ENCODE data around the gene RANBP17. TPM values are rescaled to one million over a fixed set of nuclear protein-coding genes. Genes with fewer than 3 reads are reported as not detected.

Gene RANBP17
- total and polyA plus RNA-seq, 2 donors (not counting 1 experiment from before 2014, with no cell fraction given) = not detected

GRCh38 chr5:171306781-171307591, 445.2 kb downstream of the RANBP17 start:
- H3K27me3 Mint-ChIP-seq = peaks cover 61% of the 10 kb centered on the region
- H3K4me3 ChIP-seq (ENCODE audit: control extremely low read depth in 1 of 5, extremely low read depth in 1 of 5, insufficient read depth in 1 of 5, low read depth in 2 of 5, low read length in 4 of 5) = no peak overlapping the region
- no peak overlapping the region for H3K27ac ChIP-seq (ENCODE audit: low read length in 2 of 2)
- H3K4me2 ChIP-seq (replicated peaks; ENCODE audit: low read depth, low read length, poor library complexity, severe bottlenecking) = no peak overlapping the region
- ChIA-PET CTCF (no interaction called here), POLR2A (no interaction called here)
- 11% methylated on average over 4 of the region's 10 CpGs for WGBS (ENCODE audit: insufficient coverage)
- H3K79me2 ChIP-seq (ENCODE audit: control insufficient read depth, insufficient read depth, low read length) = no peaks in the 10 kb centered on the region
- H4K20me1 ChIP-seq (ENCODE audit: control insufficient read depth, insufficient read depth, low read length, poor library complexity, severe bottlenecking) = no peaks in the 10 kb centered on the region
- H3K27ac Mint-ChIP-seq = no peak overlapping the region
- H3K27me3 ChIP-seq (replicated peaks in 1 of 4; ENCODE audit: control extremely low read depth in 1 of 4, control insufficient read depth in 3 of 4, insufficient read depth in 4 of 4, low read length in 3 of 4) = peaks cover 0 to 64% (median 33%) of the 10 kb centered on the region in 4 experiments
- H3K9me3 Mint-ChIP-seq (ENCODE audit: insufficient read depth) = no peaks in the 10 kb centered on the region
- no peaks in the 10 kb centered on the region for H3K4me1 ChIP-seq (ENCODE audit: control insufficient read depth in 2 of 2, insufficient read depth in 2 of 2, low read length in 2 of 2)
- ATAC-seq (ENCODE audit: low read depth) = no peak
- TF ChIP-seq EZH2 (IDR thresholded peaks at IDR 0.05; ENCODE audit: borderline replicate concordance, insufficient read depth, low read depth, low read length, poor library complexity, severe bottlenecking) (no peak), CTCF (IDR thresholded peaks at IDR 0.05) (no peak)
- H3K9ac ChIP-seq (ENCODE audit: low read length) = no peak overlapping the region
- peaks cover 0 to 33% (median 0%) of the 10 kb centered on the region in 3 donors for H3K9me3 ChIP-seq (ENCODE audit: control extremely low read depth in 1 of 3, control insufficient read depth in 2 of 3, insufficient read depth in 1 of 3, low read length in 2 of 3)
- no peak overlapping the region for H3K4me3 Mint-ChIP-seq
- no peak overlapping the region for H2AFZ ChIP-seq (ENCODE audit: insufficient read depth, low read depth, low read length, poor library complexity, severe bottlenecking)
- intact Hi-C loops (cut with micrococcal nuclease) = no loop called here
- no peak for DNase-seq
- H3K36me3 ChIP-seq (replicated peaks in 1 of 2; ENCODE audit: control extremely low read depth in 1 of 2, control insufficient read depth in 1 of 2, extremely low read depth in 1 of 2, insufficient read depth in 2 of 2, low read length in 1 of 2) = no peaks in the 10 kb centered on the region
- H3K4me1 Mint-ChIP-seq = peaks cover 4% of the 10 kb centered on the region

GRCh38 chr5:171307789-171308452, 446.1 kb downstream of the RANBP17 start:
- Mint-ChIP-seq H3K27ac (no peak overlapping the region), H3K27me3 (peaks cover 60% of the 10 kb centered on the region), H3K4me1 (peaks cover 9% of the 10 kb centered on the region), H3K9me3 (ENCODE audit: insufficient read depth) (no peaks in the 10 kb centered on the region), H3K4me3 (no peak overlapping the region)
- no peak for DNase-seq
- H3K27ac ChIP-seq (ENCODE audit: low read length in 2 of 2) = no peak overlapping the region
- H4K20me1 ChIP-seq (ENCODE audit: control insufficient read depth, insufficient read depth, low read length, poor library complexity, severe bottlenecking) = no peaks in the 10 kb centered on the region
- no peaks in the 10 kb centered on the region for H3K36me3 ChIP-seq (replicated peaks in 1 of 2; ENCODE audit: control extremely low read depth in 1 of 2, control insufficient read depth in 1 of 2, extremely low read depth in 1 of 2, insufficient read depth in 2 of 2, low read length in 1 of 2)
- no peak overlapping the region for H3K4me3 ChIP-seq (ENCODE audit: control extremely low read depth in 1 of 5, extremely low read depth in 1 of 5, insufficient read depth in 1 of 5, low read depth in 2 of 5, low read length in 4 of 5)
- no peaks in the 10 kb centered on the region for H3K79me2 ChIP-seq (ENCODE audit: control insufficient read depth, insufficient read depth, low read length)
- H3K4me2 ChIP-seq (replicated peaks; ENCODE audit: low read depth, low read length, poor library complexity, severe bottlenecking) = no peak overlapping the region
- no peak for ATAC-seq (ENCODE audit: low read depth)
- H3K9ac ChIP-seq (ENCODE audit: low read length) = no peak overlapping the region
- ChIA-PET POLR2A (no interaction called here), CTCF (no interaction called here)
- peaks cover 0 to 39% (median 0%) of the 10 kb centered on the region in 3 donors for H3K9me3 ChIP-seq (ENCODE audit: control extremely low read depth in 1 of 3, control insufficient read depth in 2 of 3, insufficient read depth in 1 of 3, low read length in 2 of 3)
- intact Hi-C loops (cut with micrococcal nuclease) = no loop called here
- peaks cover 0 to 71% (median 38%) of the 10 kb centered on the region in 4 experiments for H3K27me3 ChIP-seq (replicated peaks in 1 of 4; ENCODE audit: control extremely low read depth in 1 of 4, control insufficient read depth in 3 of 4, insufficient read depth in 4 of 4, low read length in 3 of 4)
- peaks cover 9% of the 10 kb centered on the region in 2 donors for H3K4me1 ChIP-seq (ENCODE audit: control insufficient read depth in 2 of 2, insufficient read depth in 2 of 2, low read length in 2 of 2)
- TF ChIP-seq CTCF (IDR thresholded peaks at IDR 0.05) = no peak
- TF ChIP-seq EZH2 (IDR thresholded peaks at IDR 0.05; ENCODE audit: borderline replicate concordance, insufficient read depth, low read depth, low read length, poor library complexity, severe bottlenecking) = no peak
- no peak overlapping the region for H2AFZ ChIP-seq (ENCODE audit: insufficient read depth, low read depth, low read length, poor library complexity, severe bottlenecking)
- WGBS (ENCODE audit: insufficient coverage) = 28% methylated on average over 39 of the region's 42 CpGs
